WTC11 (cell line): ENCODE results near the gene VANGL1. TPM values are rescaled to one million over a fixed set of nuclear protein-coding genes. Genes with fewer than 3 reads are reported as not detected.

Experiments
- ATAC-seq: fragments of 200-7000 bp; cut with Tn5 transposase; 2 replicates; pipeline ENCODE4 v1.10.0; 2021; ENCODE audit warnings: mild to moderate bottlenecking, moderate library complexity
- CTCF ChIA-PET: fragments of 300-600 bp; sonication (Branson Sonifier 250); formaldehyde crosslinking; loops from one replicate; lab custom pipeline; 2021; ENCODE audit warnings: antibody characterized with exemption; lab: Charles Lee
- POLR2A ChIA-PET: fragments of 350-600 bp; sonication (Branson Sonifier 250); formaldehyde crosslinking; loops from one replicate; lab custom pipeline; 2021; ENCODE audit warnings: antibody characterized with exemption; lab: Charles Lee
- DNase-seq: peaks from one replicate; pipeline ENCODE4 v3.0.0; 2021; ENCODE audit warnings: low spot score
- H3K27ac Mint-ChIP-seq: 2 replicates; pipeline ENCODE4 v1.8.0; 2021; ENCODE audit warnings: mixed read lengths
- H3K27me3 Mint-ChIP-seq: 2 replicates; pipeline ENCODE4 v1.8.0; 2021; ENCODE audit warnings: low read depth, mild to moderate bottlenecking, moderate library complexity, mixed read lengths
- H3K36me3 Mint-ChIP-seq: 2 replicates; pipeline ENCODE4 v1.8.0; 2021; ENCODE audit warnings: mixed read lengths
- H3K4me1 Mint-ChIP-seq: 2 replicates; pipeline ENCODE4 v1.8.0; 2022; ENCODE audit warnings: mixed read lengths
- H3K4me3 Mint-ChIP-seq: 2 replicates; pipeline ENCODE4 v1.8.0; 2021; ENCODE audit warnings: mild to moderate bottlenecking, moderate library complexity, mixed read lengths
- H3K9me3 Mint-ChIP-seq: 2 replicates; pipeline ENCODE4 v1.8.0; 2021; ENCODE audit warnings: mixed read lengths
- GABPB1 ChIP-seq: sonication (generic); formaldehyde crosslinking; IDR thresholded peaks from 2 replicates; pipeline ENCODE4 v1.8.1; 2023; ENCODE audit warnings: mild to moderate bottlenecking, missing genetic modification reagents
- HMGA2 ChIP-seq: fragments of 250-450 bp; sonication (Bioruptor Pico); IDR thresholded peaks from 2 replicates; pipeline ENCODE4 v1.4.0; 2021; ENCODE audit warnings: mild to moderate bottlenecking, moderate library complexity
- IRF2 ChIP-seq: sonication (generic); formaldehyde crosslinking; IDR thresholded peaks from 2 replicates; pipeline ENCODE4 v1.8.0; 2022; ENCODE audit warnings: low read depth, missing genetic modification reagents, borderline replicate concordance
- KAT7 ChIP-seq: sonication (generic); formaldehyde crosslinking; IDR thresholded peaks from 2 replicates; pipeline ENCODE4 v1.8.1; 2023; ENCODE audit warnings: missing genetic modification reagents, mild to moderate bottlenecking, borderline replicate concordance
- PRRX2 ChIP-seq: fragments of 250-450 bp; sonication (Bioruptor Pico); IDR thresholded peaks from 2 replicates; pipeline ENCODE4 v1.8.0; 2021; ENCODE audit warnings: mild to moderate bottlenecking
- TEAD1 ChIP-seq: sonication (generic); formaldehyde crosslinking; IDR thresholded peaks from 2 replicates; pipeline ENCODE4 v1.8.0; 2022; ENCODE audit warnings: mild to moderate bottlenecking, missing genetic modification reagents
- ZNF219 ChIP-seq: sonication (generic); formaldehyde crosslinking; IDR thresholded peaks from 2 replicates; pipeline ENCODE4 v1.8.0; 2023; ENCODE audit warnings: missing genetic modification reagents, mild to moderate bottlenecking, borderline replicate concordance
- total RNA-seq: library from RNA; stranded (reverse); gene quantifications from 3 replicates; pipeline ENCODE4 v1.2.3, GENCODE V29; 2021
- TF ChIP-seq, protein P1 (sequence below): sonication (generic); formaldehyde crosslinking; IDR thresholded peaks from 2 replicates; pipeline ENCODE4 v1.8.1; 2023; ENCODE audit warnings: mild to moderate bottlenecking, missing genetic modification reagents
- TF ChIP-seq, protein P2 (sequence below): sonication (generic); formaldehyde crosslinking; IDR thresholded peaks from 2 replicates; pipeline ENCODE4 v1.8.1; 2023; ENCODE audit warnings: mild to moderate bottlenecking, missing genetic modification reagents, moderate library complexity
- TF ChIP-seq, protein P3 (sequence below): fragments of 250-450 bp; sonication (Bioruptor Pico); IDR thresholded peaks from 2 replicates; pipeline ENCODE4 v1.9.0; 2021; ENCODE audit warnings: mild to moderate bottlenecking
- TF ChIP-seq, protein P4 (sequence below): sonication (generic); formaldehyde crosslinking; IDR thresholded peaks from 2 replicates; pipeline ENCODE4 v1.8.0; 2022; ENCODE audit warnings: mild to moderate bottlenecking, missing genetic modification reagents
- TF ChIP-seq, protein P5 (sequence below): sonication (generic); formaldehyde crosslinking; IDR thresholded peaks from 2 replicates; pipeline ENCODE4 v1.8.0; 2022; ENCODE audit warnings: mild to moderate bottlenecking, missing genetic modification reagents
- TF ChIP-seq, protein P6 (sequence below): sonication (generic); formaldehyde crosslinking; IDR thresholded peaks from 2 replicates; pipeline ENCODE4 v1.8.0; 2022; ENCODE audit warnings: missing genetic modification reagents
- TF ChIP-seq, protein P7 (sequence below): sonication (generic); formaldehyde crosslinking; IDR thresholded peaks from 2 replicates; pipeline ENCODE4 v1.8.1; 2023; ENCODE audit warnings: mild to moderate bottlenecking, missing genetic modification reagents, borderline replicate concordance

VANGL1 gene
- total RNA-seq, 1 experiment from 2014 or later, result 15.8 TPM

DNA sequence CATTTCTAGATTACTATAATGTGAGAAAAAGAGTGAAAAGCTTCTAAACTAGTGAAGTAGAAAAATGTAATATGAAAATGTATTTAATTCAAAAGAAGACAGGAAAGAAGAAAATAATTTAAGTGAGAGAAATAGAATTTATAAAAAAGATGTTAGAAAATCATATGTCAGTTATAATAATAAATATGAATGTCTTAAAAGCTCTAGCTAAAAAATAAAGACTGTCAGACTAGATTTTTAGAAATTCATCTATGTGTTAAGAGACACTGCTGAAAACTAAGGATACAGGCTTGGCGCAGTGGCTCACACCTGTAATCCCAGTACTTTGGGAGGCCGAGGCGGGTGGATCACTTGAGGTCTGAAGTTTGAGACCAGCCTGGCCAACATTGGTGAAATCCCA lies 37.3 kb upstream of the VANGL1 start:
- POLR2A ChIA-PET, result no interaction called here
- Mint-ChIP-seq H3K27ac (no peak overlapping the region), H3K9me3 (peaks cover 13% of the 10 kb centered on the region), H3K4me1 (peaks cover 6% of the 10 kb centered on the region), H3K36me3 (peaks cover 3% of the 10 kb centered on the region; the same call in 1 of the 2 replicates), H3K4me3 (no peak overlapping the region), H3K27me3 (no peaks in the 10 kb centered on the region)
- ATAC-seq, result no peak
- TF ChIP-seq, protein P1, sequence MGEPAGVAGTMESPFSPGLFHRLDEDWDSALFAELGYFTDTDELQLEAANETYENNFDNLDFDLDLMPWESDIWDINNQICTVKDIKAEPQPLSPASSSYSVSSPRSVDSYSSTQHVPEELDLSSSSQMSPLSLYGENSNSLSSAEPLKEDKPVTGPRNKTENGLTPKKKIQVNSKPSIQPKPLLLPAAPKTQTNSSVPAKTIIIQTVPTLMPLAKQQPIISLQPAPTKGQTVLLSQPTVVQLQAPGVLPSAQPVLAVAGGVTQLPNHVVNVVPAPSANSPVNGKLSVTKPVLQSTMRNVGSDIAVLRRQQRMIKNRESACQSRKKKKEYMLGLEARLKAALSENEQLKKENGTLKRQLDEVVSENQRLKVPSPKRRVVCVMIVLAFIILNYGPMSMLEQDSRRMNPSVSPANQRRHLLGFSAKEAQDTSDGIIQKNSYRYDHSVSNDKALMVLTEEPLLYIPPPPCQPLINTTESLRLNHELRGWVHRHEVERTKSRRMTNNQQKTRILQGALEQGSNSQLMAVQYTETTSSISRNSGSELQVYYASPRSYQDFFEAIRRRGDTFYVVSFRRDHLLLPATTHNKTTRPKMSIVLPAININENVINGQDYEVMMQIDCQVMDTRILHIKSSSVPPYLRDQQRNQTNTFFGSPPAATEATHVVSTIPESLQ (CRISPR knock-in tag), result no peak
- no peak for TF ChIP-seq PRRX2
- TF ChIP-seq, protein P2, sequence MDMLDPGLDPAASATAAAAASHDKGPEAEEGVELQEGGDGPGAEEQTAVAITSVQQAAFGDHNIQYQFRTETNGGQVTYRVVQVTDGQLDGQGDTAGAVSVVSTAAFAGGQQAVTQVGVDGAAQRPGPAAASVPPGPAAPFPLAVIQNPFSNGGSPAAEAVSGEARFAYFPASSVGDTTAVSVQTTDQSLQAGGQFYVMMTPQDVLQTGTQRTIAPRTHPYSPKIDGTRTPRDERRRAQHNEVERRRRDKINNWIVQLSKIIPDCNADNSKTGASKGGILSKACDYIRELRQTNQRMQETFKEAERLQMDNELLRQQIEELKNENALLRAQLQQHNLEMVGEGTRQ, result no peak
- CTCF ChIA-PET, result no interaction called here
- no peak for DNase-seq

DNA sequence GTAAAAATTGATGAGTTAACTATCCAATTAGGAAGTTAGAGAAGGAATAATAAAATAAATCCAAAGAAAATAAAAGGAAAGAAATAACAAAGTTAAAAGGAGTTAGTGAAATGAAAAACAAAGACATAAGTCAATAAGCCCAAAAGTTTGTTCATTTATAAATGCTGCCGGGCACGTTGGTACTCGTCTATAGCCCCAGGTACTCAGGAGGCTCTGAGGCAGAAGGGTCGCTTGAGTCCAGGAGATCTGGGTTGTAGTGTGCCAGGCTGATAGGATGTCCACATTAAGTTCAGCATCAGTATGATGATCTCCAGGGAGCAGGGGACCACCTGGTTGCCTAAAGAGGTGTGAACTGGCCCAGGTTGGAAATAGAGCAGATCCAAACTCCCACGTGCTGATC lies 35.5 kb upstream of the VANGL1 start:
- Mint-ChIP-seq H3K36me3 (peaks cover 3% of the 10 kb centered on the region; the same call in 1 of the 2 replicates), H3K27ac (no peak overlapping the region), H3K27me3 (no peaks in the 10 kb centered on the region), H3K4me3 (no peak overlapping the region), H3K9me3 (peaks cover 8% of the 10 kb centered on the region), H3K4me1 (peaks cover 6% of the 10 kb centered on the region)
- ChIA-PET POLR2A (no interaction called here), CTCF (interaction anchor here (1.0 kb wide), 1 partner anchor 11 kb away, joined by 5 read pairs; no protein-coding TSS in a partner anchor)
- DNase-seq (no peak), ATAC-seq (no peak)
- TF ChIP-seq, protein P3, sequence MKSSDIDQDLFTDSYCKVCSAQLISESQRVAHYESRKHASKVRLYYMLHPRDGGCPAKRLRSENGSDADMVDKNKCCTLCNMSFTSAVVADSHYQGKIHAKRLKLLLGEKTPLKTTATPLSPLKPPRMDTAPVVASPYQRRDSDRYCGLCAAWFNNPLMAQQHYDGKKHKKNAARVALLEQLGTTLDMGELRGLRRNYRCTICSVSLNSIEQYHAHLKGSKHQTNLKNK (CRISPR knock-in tag), result no peak
- TF ChIP-seq, protein P4, sequence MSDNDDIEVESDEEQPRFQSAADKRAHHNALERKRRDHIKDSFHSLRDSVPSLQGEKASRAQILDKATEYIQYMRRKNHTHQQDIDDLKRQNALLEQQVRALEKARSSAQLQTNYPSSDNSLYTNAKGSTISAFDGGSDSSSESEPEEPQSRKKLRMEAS (CRISPR knock-in tag), result no peak
- TF ChIP-seq TEAD1 (CRISPR knock-in tag), result no peak
- no peak for TF ChIP-seq HMGA2 (CRISPR knock-in tag)
- TF ChIP-seq, protein P1 (CRISPR knock-in tag), result no peak
- TF ChIP-seq GABPB1, result no peak
- TF ChIP-seq, protein P5, sequence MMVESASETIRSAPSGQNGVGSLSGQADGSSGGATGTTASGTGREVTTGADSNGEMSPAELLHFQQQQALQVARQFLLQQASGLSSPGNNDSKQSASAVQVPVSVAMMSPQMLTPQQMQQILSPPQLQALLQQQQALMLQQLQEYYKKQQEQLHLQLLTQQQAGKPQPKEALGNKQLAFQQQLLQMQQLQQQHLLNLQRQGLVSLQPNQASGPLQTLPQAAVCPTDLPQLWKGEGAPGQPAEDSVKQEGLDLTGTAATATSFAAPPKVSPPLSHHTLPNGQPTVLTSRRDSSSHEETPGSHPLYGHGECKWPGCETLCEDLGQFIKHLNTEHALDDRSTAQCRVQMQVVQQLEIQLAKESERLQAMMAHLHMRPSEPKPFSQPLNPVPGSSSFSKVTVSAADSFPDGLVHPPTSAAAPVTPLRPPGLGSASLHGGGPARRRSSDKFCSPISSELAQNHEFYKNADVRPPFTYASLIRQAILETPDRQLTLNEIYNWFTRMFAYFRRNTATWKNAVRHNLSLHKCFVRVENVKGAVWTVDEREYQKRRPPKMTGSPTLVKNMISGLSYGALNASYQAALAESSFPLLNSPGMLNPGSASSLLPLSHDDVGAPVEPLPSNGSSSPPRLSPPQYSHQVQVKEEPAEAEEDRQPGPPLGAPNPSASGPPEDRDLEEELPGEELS, result no peak
- no peak for TF ChIP-seq IRF2 (CRISPR knock-in tag)
- TF ChIP-seq ZNF219 (CRISPR knock-in tag), result no peak
- TF ChIP-seq, protein P6, sequence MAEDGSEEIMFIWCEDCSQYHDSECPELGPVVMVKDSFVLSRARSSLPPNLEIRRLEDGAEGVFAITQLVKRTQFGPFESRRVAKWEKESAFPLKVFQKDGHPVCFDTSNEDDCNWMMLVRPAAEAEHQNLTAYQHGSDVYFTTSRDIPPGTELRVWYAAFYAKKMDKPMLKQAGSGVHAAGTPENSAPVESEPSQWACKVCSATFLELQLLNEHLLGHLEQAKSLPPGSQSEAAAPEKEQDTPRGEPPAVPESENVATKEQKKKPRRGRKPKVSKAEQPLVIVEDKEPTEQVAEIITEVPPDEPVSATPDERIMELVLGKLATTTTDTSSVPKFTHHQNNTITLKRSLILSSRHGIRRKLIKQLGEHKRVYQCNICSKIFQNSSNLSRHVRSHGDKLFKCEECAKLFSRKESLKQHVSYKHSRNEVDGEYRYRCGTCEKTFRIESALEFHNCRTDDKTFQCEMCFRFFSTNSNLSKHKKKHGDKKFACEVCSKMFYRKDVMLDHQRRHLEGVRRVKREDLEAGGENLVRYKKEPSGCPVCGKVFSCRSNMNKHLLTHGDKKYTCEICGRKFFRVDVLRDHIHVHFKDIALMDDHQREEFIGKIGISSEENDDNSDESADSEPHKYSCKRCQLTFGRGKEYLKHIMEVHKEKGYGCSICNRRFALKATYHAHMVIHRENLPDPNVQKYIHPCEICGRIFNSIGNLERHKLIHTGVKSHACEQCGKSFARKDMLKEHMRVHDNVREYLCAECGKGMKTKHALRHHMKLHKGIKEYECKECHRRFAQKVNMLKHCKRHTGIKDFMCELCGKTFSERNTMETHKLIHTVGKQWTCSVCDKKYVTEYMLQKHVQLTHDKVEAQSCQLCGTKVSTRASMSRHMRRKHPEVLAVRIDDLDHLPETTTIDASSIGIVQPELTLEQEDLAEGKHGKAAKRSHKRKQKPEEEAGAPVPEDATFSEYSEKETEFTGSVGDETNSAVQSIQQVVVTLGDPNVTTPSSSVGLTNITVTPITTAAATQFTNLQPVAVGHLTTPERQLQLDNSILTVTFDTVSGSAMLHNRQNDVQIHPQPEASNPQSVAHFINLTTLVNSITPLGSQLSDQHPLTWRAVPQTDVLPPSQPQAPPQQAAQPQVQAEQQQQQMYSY (CRISPR knock-in tag), result no peak
- TF ChIP-seq KAT7 (CRISPR knock-in tag), result no peak
- TF ChIP-seq, protein P7, sequence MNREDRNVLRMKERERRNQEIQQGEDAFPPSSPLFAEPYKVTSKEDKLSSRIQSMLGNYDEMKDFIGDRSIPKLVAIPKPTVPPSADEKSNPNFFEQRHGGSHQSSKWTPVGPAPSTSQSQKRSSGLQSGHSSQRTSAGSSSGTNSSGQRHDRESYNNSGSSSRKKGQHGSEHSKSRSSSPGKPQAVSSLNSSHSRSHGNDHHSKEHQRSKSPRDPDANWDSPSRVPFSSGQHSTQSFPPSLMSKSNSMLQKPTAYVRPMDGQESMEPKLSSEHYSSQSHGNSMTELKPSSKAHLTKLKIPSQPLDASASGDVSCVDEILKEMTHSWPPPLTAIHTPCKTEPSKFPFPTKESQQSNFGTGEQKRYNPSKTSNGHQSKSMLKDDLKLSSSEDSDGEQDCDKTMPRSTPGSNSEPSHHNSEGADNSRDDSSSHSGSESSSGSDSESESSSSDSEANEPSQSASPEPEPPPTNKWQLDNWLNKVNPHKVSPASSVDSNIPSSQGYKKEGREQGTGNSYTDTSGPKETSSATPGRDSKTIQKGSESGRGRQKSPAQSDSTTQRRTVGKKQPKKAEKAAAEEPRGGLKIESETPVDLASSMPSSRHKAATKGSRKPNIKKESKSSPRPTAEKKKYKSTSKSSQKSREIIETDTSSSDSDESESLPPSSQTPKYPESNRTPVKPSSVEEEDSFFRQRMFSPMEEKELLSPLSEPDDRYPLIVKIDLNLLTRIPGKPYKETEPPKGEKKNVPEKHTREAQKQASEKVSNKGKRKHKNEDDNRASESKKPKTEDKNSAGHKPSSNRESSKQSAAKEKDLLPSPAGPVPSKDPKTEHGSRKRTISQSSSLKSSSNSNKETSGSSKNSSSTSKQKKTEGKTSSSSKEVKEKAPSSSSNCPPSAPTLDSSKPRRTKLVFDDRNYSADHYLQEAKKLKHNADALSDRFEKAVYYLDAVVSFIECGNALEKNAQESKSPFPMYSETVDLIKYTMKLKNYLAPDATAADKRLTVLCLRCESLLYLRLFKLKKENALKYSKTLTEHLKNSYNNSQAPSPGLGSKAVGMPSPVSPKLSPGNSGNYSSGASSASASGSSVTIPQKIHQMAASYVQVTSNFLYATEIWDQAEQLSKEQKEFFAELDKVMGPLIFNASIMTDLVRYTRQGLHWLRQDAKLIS (CRISPR knock-in tag), result no peak
